ENCODE results near the gene PPP2R5D. TPM values are rescaled to one million over a fixed set of nuclear protein-coding genes. Genes with fewer than 3 reads are reported as not detected.
A peak's percentile ranks its signal among the peaks of the same experiment; 100 is the strongest.

PPP2R5D gene
- total RNA-seq, 1 experiment from 2014 or later, result 53.5 TPM

DNA sequence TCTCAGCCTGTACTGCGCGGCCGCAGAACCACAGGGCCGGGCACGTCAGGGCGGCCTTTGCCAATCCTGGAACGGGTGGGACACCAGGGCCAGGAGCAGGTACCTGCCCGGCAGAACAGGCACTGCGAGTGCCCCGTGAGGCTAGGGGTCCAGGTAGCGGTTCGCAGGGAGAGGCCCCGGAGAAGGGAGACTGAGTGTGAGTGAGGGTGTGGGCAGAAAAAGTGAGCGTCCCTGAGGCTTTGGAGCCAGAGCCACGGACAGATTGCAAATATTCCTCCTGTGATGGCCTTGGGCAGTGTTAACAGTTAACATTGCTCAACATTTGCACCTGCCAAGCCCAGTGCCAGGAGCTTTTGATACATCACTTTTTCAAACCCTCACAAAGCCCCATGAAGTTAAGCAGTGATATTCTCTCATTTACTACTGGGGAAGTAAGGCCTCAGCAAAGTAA is 23.3 kb upstream of the PPP2R5D start:
- Mint-ChIP-seq H3K9me3 (0 out of 5 replicates have a peak, but pooled peaks cover 0 to 2% of the 10 kb centered on the region in 2 experiments), H3K4me1 (peaks cover 15 to 16% of the 10 kb centered on the region in 2 experiments), H3K27ac (peak overlapping the region in 1 of 3 experiments; percentile 73; a peak in 2 of 7 replicates), H3K36me3 (ENCODE audit: insufficient read depth in 1 of 3, low read depth in 3 of 3) (peaks cover 0 to 21% (median 9%) of the 10 kb centered on the region in 3 experiments; a peak in 4 of 7 replicates), H3K27me3 (ENCODE audit: low read depth) (peaks cover 36% of the 10 kb centered on the region), H3K4me3 (peak overlapping the region; percentile 75 to 89)
- Histone ChIP-seq H3K4ac (ENCODE audit: low read depth, low read length) (no peak overlapping the region), H3K23ac (ENCODE audit: insufficient read length, low read depth, low read length) (no peak overlapping the region), H2AFZ (ENCODE audit: low read length) (no peak overlapping the region), H4K20me1 (ENCODE audit: control insufficient read depth, insufficient read depth, insufficient read length) (no peaks in the 10 kb centered on the region), H3K79me1 (ENCODE audit: insufficient read depth, low read depth, low read length, poor library complexity, severe bottlenecking) (no peaks in the 10 kb centered on the region), H2BK12ac (ENCODE audit: insufficient read length, low read depth, low read length) (no peak overlapping the region), H3K4me1 (ENCODE audit: insufficient read depth, low read length) (no peaks in the 10 kb centered on the region), H4K91ac (ENCODE audit: insufficient read length, low read depth, low read length) (no peak overlapping the region), H3K27me3 (ENCODE audit: insufficient read depth, low read length) (peaks cover 6% of the 10 kb centered on the region; the same call in 1 of the 2 replicates), H3K9me3 (ENCODE audit: control insufficient read depth, low read depth, low read length) (no peaks in the 10 kb centered on the region), H2BK15ac (ENCODE audit: low read depth, low read length) (no peak overlapping the region), H3K79me2 (ENCODE audit: insufficient read depth, low read length) (no peaks in the 10 kb centered on the region), H2BK120ac (ENCODE audit: low read depth, low read length, poor library complexity, severe bottlenecking) (no peak overlapping the region), H2AK5ac (ENCODE audit: insufficient read length, low read length) (no peak overlapping the region), H3K23me2 (ENCODE audit: insufficient read length, low read depth, low read length, poor library complexity, severe bottlenecking) (peaks cover 10% of the 10 kb centered on the region), H3K27ac (ENCODE audit: insufficient read length, low read depth, low read length) (no peak overlapping the region), H3K4me2 (ENCODE audit: insufficient read depth, insufficient read length, low read length) (peak overlapping the region; percentile 84), H3K18ac (ENCODE audit: insufficient read length, low read depth, low read length) (no peak overlapping the region), H3K56ac (ENCODE audit: insufficient read length, low read depth, low read length) (no peak overlapping the region), H3K14ac (ENCODE audit: insufficient read depth, low read length) (no peak overlapping the region), H2BK20ac (ENCODE audit: low read depth, low read length, poor library complexity, severe bottlenecking) (no peak overlapping the region), H3K9ac (ENCODE audit: extremely low read depth, insufficient read length, low read length) (no peak overlapping the region), H4K8ac (replicated peaks; ENCODE audit: insufficient read length, low read depth, low read length) (no peak overlapping the region), H2BK5ac (ENCODE audit: insufficient read length, low read length) (no peak overlapping the region), H4K5ac (ENCODE audit: insufficient read length, low read depth, low read length) (no peak overlapping the region), H3T11ph (ENCODE audit: low read length) (no peak overlapping the region)
- DNase-seq, result no peak
- TF ChIP-seq, protein P1, sequence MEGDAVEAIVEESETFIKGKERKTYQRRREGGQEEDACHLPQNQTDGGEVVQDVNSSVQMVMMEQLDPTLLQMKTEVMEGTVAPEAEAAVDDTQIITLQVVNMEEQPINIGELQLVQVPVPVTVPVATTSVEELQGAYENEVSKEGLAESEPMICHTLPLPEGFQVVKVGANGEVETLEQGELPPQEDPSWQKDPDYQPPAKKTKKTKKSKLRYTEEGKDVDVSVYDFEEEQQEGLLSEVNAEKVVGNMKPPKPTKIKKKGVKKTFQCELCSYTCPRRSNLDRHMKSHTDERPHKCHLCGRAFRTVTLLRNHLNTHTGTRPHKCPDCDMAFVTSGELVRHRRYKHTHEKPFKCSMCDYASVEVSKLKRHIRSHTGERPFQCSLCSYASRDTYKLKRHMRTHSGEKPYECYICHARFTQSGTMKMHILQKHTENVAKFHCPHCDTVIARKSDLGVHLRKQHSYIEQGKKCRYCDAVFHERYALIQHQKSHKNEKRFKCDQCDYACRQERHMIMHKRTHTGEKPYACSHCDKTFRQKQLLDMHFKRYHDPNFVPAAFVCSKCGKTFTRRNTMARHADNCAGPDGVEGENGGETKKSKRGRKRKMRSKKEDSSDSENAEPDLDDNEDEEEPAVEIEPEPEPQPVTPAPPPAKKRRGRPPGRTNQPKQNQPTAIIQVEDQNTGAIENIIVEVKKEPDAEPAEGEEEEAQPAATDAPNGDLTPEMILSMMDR (conservative IDR thresholded peaks at IDR 0.05), result no peak
- WGBS (ENCODE audit: extremely low coverage, insufficient read length, low lambda C conversion rate), result no CpG with 5 or more reads among the region's 15 CpGs

Measured in H9 (cell line).